Activated CD8-positive, alpha-beta memory T cell treated with anti-CD3 and anti-CD28 coated beads, Interleukin-2, amount 50 U/mL, for 4 hours (primary cell): ENCODE data around the gene UNC5B.

Source experiments
- DNase-seq: peaks from one replicate; pipeline ENCODE4 v3.0.0-alpha.2; 2020

Gene UNC5B

DNA sequence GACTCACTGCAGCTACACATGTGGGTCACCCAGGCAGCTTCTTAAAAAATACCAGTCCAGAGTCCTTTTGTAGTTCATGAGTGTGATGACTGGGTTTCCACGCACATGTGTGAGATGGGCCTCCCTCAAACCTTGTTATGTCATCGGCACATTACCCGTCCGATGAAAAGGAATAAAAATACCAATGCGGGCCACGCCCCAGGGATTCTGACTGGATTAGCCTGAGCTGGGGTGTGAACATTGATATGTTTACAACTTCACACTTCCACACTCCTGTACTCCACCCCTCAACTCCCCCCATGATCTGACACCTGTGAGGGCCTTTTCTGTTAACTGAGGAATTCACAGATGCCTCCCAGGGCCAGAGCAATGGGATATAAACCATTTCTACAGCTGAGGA, 112.9 kb downstream of the UNC5B start:
- no peak for DNase-seq

GRCh38 chr10:71326464-71326881, 114.1 kb downstream of the UNC5B start:
- DNase-seq: no peak

DNA sequence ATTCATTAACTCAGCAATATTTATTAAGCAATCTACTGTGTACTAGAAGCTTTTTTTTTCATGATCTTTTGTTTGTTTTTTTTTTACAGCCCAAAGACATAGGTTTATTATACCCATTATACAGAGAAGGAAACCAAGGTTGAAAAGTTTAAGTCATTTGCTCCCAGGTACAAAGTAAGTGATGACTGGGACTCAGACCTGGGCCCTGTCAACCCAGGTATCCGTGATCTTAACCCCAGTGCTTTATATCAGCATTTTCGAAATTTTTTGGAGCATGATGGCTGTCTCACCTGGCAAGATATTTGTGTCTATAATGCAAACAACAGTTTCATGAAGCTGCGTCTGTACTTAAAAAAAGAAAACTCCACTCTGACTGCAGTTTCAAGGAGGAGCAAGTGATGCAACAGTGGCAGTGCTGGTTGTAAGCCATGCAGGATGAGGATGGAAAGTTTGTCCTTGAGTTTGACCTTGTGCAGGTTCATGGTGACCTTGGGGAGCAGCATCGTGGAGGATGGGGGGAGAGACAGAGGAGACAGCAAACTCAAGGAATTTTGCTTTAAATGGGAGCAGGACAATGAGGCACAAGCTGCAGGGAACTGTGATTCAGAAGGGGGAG, 118.5 kb downstream of the UNC5B start:
- DNase-seq: no peak

DNA sequence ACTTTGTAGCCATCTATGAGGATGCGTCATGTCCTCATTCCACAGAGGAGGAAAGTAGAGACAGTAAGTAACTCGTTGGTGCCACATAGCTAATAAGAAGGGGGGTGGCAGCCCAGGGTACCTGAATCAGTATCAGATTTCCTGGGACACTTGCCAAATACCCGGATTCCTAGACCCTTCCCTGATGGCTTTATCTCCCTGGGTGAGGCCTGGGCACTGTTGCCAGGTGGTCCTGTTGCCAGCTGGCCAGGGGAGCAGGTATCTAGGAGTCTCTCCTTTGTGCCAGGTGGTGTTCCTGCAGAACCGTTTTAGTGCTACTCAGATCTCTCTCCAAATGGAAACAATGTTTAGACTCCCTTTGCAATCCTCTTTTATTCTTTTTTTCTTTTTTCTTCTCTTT, 119.4 kb downstream of the UNC5B start:
- DNase-seq: no peak

- no peak for DNase-seq
Observed at GRCh38 chr10:71332466-71332865, 120.1 kb downstream of the UNC5B start.

- DNase-seq: no peak
Observed at GRCh38 chr10:71333129-71333887, 120.9 kb downstream of the UNC5B start.

DNA sequence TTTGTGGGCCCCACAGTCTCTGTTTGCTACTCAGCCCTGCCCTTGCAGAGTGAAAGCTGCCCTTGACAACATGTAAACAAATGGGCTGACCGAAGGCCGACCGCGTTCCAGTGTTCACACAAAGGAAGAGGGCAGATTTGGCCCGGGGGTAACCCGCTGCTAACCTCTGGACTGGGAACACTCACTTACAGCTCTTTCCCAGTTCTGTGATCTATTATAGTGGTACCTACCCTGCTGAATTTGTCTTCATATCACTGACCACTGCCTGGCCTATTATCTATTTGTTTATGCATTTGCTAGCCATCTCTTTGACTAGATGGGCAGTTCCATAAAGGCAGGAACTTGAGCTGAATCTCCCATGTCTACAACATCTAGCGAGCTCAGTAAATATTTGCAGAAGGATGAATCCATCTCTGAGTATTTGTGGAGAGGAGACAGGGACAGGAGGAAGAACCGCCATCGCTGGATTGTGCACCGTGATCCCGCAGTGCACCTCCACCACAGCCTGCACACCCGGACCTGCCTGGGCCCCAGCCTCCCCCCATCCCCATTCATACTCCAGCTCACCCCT, 121.9 kb downstream of the UNC5B start:
- no peak for DNase-seq

- no peak for DNase-seq
Observed at GRCh38 chr10:71335173-71335708, 122.9 kb downstream of the UNC5B start.

GRCh38 chr10:71336632-71337031, 124.3 kb downstream of the UNC5B start:
- DNase-seq: no peak

- no peak for DNase-seq
Observed at GRCh38 chr10:71337219-71337701, 124.9 kb downstream of the UNC5B start.

DNA sequence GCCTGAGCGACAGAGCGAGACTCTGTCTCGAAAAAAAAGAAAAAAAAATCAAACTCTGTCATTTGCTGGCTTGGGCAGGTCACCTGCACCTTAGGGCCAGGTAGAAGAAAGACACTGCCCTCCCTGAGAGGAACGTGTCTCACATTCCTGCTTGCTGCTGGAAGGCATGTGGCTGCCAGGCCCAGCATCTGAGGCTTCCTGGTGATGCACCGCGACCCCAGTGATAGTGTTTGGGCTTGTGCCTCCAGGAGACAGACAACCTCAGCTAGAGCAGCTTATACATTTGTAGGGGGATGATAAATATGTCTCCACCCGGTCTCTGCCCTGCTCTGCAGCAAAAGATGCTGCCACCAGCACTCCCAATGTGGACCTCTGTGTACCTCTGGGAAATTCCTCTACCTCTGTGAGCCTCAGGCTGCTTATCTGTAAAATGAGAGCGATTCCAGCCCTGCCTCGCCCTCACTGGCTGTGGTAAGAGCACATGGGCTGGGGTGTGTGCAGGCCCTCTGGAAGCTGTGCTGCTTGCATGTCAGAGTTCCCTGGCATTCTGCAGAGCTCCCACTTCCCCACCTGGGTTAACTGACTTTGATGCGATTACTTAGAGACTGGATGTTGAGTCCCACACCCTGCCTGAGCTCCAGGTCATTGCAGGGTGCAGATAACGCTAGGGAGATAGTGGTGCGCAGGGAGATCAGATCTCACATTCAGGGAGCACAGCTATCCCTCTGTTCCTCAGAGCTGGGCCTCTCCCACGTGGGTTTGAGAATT, 126.5 kb downstream of the UNC5B start:
- no peak for DNase-seq

DNA sequence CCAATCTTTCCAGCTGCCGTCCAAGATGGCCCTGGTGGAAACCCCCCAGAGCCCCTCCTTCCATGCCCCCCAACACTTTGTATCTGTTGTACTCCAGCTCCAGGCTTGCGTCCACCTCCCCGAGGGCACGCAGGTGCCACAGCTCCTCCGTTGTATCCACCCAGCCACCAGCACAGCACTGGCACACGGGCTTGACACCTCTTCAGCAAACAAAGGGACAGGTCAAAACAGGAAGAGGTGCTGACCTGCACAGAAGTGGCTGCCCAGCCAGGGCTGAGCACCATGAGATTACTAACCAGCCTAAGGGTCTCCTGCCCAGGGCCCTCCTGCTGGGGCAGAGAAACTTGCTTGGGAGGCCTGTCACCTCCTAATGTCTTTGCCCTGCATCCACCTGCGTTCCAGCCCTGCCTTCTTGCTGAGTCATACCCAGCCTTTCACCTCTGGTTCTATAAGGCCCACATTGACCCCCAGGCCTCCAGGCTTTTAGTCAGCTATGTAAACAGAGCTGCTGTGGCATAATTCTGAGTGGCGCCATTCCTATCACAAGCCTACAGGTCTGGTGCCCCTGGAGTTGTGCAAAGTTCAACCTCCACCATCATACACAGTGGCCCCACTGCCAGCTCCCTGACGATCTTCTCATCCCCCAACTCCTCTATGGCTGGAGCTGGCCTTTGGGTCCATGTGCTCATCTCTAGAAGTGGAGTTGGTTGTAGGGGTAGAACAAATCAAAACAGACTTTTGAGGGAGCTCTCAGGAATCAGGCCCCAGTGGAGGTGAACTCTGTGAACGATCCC, 127.6 kb downstream of the UNC5B start:
- no peak for DNase-seq

DNA sequence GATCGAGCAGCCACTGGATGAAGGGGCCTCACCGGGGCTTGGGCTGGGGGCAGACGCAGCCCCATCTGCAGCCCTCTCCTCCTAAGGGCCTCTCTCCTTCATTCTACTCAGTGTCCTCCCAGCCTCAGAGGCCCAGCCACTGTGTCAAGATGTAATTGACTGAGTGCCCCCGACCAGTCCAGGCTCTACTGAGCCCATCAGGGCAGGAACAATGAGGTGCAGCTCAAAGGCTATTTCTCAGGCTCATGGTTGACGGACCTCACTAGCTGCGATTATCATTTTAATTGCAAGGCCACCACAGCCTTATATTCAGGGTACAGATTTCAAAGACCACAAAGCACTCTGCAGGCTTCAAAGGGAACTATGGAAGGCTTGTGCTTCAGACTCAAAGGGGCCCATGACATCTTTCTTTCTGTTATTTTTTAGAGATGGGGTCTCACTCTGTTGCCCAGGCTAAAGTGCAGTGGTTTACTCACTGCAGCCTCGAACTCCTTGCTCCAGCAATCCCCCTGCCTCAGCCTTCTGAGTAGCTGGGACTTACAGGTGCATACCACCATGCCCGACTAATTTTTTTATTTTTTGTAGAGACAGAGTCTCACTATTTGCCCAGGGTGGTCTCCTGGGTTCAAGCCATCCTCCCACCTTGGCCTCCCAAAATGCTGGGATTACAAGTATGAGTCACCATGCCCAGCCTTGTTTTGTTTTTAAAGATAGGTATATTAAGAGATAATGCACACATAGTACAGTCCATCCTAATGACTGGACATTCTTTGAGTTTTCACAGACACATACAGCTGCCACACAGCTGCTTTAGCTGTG, 130.4 kb downstream of the UNC5B start:
- no peak for DNase-seq

GRCh38 chr10:71343392-71343773, 131.0 kb downstream of the UNC5B start:
- no peak for DNase-seq

- no peak for DNase-seq
Observed at GRCh38 chr10:71344154-71344925, 132.0 kb downstream of the UNC5B start.

DNA sequence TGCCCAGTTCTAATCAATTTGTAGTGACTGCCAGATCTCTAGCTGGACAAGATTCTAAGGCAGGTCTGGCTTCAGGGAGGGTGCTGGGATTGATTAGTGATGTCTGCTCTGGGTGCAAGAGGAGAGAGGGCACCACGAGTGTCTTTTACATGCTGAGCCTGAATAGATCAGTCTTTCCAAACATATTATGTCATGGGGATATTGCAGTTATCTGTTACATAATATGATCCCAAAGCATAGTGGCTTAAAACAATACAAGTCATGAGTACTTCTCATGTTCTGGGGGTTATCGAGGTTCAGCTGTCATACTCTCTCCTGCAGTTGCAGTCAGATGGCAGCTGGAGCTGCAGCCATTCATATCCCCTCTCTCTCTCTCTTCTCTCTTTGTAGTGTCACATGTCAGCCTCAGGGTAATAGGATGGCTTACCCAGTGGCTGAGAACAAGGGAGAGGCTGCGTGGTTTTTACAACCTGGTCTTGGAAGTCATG, 132.7 kb downstream of the UNC5B start:
- no peak for DNase-seq

DNA sequence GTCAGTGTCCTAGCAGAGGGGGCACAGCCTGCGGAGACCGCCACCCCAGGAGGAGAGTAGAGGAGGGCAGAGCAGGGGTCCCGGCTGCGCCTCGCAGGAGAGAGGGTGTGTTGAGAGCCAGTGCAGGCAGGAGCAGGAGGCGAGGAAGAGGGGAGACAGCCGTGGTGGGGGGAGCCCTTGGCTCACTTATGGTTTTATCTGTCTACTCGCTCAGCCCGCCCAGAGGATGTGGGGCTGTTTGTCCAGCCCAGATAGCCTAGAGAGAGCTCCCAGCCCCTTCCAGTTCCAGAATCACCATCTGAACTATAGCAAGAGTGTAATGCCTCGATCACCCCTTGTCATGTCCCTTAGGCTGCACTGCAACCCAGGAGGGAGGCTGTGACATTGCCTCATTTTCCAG, 133.3 kb downstream of the UNC5B start:
- no peak for DNase-seq

DNA sequence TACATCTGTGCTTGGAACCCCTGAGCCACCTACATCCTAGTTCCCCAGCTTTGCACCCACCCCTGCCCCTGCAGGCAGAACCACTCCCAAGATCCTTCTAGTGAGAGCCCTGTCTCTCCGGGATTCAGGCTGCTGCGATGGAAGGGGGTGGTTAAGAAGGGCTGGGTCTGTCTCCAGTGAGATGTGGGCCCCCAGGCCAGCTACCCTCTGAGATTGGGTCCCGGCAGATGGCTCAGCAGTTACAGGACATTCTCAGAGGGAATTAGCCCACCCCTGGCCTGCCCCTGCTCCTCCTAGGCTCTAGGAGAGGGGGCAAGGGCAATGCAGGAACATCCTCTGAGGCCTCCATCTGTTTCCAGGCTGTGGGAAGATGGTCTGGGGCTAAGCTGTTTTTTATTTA, 134.4 kb downstream of the UNC5B start:
- DNase-seq: no peak

GRCh38 chr10:71347587-71348395, 135.4 kb downstream of the UNC5B start:
- DNase-seq: no peak

GRCh38 chr10:71348850-71349249, 136.5 kb downstream of the UNC5B start:
- no peak for DNase-seq
